Upper lobe of left lung (tissue), 4 donors: Measurements from ENCODE around the gene SLC38A5.
"Not testable (repeated sequence)": the region's sequence is repeated elsewhere in the genome, so short reads cannot be mapped to it uniquely, and the experiment has no call there.

Source experiments
- EP300 ChIP-seq, 4 donors: sonication (generic); formaldehyde crosslinking; IDR thresholded peaks; one replicate each; pipeline ENCODE4 v1.5.1; 2017; ENCODE audit warnings: antibody characterized with exemption in 4 of 4, control low read depth in 2 of 4
- POLR2A ChIP-seq, 4 donors: fragments of 450-650 bp; IDR thresholded peaks; one replicate each; pipeline ENCODE4 v1.5.1; 2016 to 2017; ENCODE audit warnings: antibody characterized with exemption in 4 of 4, mild to moderate bottlenecking in 2 of 4
- POLR2AphosphoS5 ChIP-seq, 2 donors: sonication (generic); formaldehyde crosslinking; IDR thresholded peaks; one replicate each; pipeline ENCODE4 v1.5.1; 2017; ENCODE audit warnings: antibody characterized with exemption in 2 of 2
- TF ChIP-seq, protein P1 (sequence below), 6 experiments: fragments of 450-650 bp in 4 of 6; fragments of 200-600 bp in 2 of 6; sonication (generic) in 2 of 6; IDR thresholded peaks; one replicate each; pipeline ENCODE4 v1.5.1; 2016 to 2019; ENCODE audit warnings: antibody characterized with exemption in 6 of 6

DNA sequence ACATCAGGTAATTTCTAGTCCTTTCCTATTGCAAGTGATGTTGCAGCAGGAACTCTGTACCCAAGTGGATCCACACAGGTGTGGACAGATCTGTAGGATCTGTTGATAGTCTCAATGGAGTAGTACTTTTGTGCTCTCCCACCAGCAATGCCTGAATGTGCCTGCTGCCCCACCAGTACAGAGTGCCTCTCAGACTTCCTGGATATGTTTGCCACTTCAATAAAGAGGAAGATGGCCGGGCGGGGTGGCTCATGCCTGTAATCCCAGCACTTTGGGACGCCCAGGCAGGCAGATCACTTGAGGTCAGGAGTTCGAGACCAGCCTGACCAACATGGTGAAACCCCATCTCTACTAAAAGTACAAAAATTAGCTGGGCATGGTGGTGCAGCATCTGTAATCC lies 49.4 kb upstream of the SLC38A5 start:
- not testable (repeated sequence) for TF ChIP-seq POLR2AphosphoS5, EP300, POLR2A (IDR thresholded peaks at IDR 0.05)
- TF ChIP-seq, protein P1, sequence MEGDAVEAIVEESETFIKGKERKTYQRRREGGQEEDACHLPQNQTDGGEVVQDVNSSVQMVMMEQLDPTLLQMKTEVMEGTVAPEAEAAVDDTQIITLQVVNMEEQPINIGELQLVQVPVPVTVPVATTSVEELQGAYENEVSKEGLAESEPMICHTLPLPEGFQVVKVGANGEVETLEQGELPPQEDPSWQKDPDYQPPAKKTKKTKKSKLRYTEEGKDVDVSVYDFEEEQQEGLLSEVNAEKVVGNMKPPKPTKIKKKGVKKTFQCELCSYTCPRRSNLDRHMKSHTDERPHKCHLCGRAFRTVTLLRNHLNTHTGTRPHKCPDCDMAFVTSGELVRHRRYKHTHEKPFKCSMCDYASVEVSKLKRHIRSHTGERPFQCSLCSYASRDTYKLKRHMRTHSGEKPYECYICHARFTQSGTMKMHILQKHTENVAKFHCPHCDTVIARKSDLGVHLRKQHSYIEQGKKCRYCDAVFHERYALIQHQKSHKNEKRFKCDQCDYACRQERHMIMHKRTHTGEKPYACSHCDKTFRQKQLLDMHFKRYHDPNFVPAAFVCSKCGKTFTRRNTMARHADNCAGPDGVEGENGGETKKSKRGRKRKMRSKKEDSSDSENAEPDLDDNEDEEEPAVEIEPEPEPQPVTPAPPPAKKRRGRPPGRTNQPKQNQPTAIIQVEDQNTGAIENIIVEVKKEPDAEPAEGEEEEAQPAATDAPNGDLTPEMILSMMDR (IDR thresholded peaks at IDR 0.05) = not testable (repeated sequence)
